GM21515 (cell line): ENCODE measurements around the gene USP10.

Experiments used
- ATAC-seq: cut with Tn5 transposase; IDR thresholded peaks from one replicate; pipeline ENCODE4 v1.9.1; 2021; ENCODE audit not compliant: unreplicated experiment

USP10 gene

GRCh38 chr16:84749072-84749471 lies 49.3 kb downstream of the USP10 start:
- no peak for ATAC-seq

- ATAC-seq: no peak
Observed at GRCh38 chr16:84749815-84750214, 50.0 kb downstream of the USP10 start.

- no peak for ATAC-seq
Observed at GRCh38 chr16:84750575-84750974, 50.8 kb downstream of the USP10 start.

- ATAC-seq: no peak
Observed at GRCh38 chr16:84751241-84751640, 51.4 kb downstream of the USP10 start.

- no peak for ATAC-seq
Observed at GRCh38 chr16:84751947-84752346, 52.1 kb downstream of the USP10 start.

- no peak for ATAC-seq
Observed at GRCh38 chr16:84752600-84752999, 52.8 kb downstream of the USP10 start.

GRCh38 chr16:84753412-84754326 lies 53.9 kb downstream of the USP10 start:
- no peak for ATAC-seq

- peak; percentile 59 for ATAC-seq
Observed at GRCh38 chr16:84754353-84754856, 54.6 kb downstream of the USP10 start.

- no peak for ATAC-seq
Observed at GRCh38 chr16:84754956-84755672, 55.3 kb downstream of the USP10 start.

GRCh38 chr16:84756830-84757229 lies 57.0 kb downstream of the USP10 start:
- ATAC-seq: no peak

- no peak for ATAC-seq
Observed at GRCh38 chr16:84758627-84759026, 58.8 kb downstream of the USP10 start.

GRCh38 chr16:84759061-84759460 lies 59.3 kb downstream of the USP10 start:
- ATAC-seq: no peak

- no peak for ATAC-seq
Observed at GRCh38 chr16:84759906-84760305, 60.1 kb downstream of the USP10 start.

GRCh38 chr16:84761448-84762368 lies 61.9 kb downstream of the USP10 start:
- ATAC-seq: no peak

- no peak for ATAC-seq
Observed at GRCh38 chr16:84763164-84763563, 63.4 kb downstream of the USP10 start.

- no peak for ATAC-seq
Observed at GRCh38 chr16:84763629-84764028, 63.8 kb downstream of the USP10 start.

- ATAC-seq: no peak
Observed at GRCh38 chr16:84764970-84765369, 65.2 kb downstream of the USP10 start.

GRCh38 chr16:84765616-84766580 lies 66.1 kb downstream of the USP10 start:
- no peak for ATAC-seq

- no peak for ATAC-seq
Observed at GRCh38 chr16:84766978-84767773, 67.4 kb downstream of the USP10 start.
